ENCODE measurements around the gene ZNF135. TPM values are rescaled to one million over a fixed set of nuclear protein-coding genes. Genes with fewer than 3 reads are reported as not detected.

ZNF135 gene
- total and polyA plus RNA-seq, 2 of the 4 experiments (the other 2 are of a cell fraction) = 2.4 to 2.7 TPM

DNA sequence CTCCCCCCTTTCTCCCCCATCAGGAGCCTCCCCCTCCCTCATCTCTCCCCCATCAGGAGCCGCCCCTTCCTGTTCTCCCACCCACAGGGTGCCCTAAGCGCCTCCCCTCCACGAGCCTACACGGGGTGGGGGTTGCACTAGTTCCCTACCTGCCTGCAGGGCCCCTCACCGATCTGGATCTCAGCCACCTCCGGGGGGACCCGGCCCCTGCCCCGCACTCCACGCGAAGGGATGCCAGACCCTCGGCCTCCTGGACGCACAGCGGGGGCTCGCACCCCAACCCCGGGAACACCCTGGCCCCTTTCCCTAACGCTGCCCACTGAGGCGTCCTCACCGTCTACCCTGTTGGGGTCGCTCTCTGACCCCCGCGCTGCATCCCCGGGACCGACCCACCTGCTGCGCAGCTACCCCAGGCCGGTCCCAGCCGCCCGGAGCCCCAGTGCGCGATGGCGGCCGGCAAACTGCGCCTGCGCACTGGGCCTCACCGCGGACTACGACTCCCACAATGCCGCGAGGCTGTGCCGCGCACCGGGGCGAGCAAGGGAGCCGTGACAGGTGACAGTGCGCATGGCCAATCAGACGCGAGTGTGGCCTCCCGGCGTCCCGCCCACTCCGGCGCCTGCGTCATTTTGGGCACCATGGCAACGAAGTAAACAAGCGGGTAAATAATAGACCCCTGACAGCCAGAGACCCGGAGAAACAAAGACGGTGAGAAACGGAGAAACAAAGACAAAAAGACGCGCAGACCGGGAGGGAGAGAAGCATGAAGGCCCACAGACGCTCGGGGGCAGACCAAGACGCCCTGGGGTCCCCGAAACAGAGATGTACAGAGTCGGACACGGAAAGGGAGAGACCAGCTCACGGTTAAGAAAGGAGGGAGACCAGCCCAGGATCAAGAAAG, 38.9 kb downstream of the ZNF135 start, which contains the start of gene ZSCAN18:
Gene ZSCAN18 (minus strand): TSS at position 451 of the 901 bp plus-strand sequence. CDS start 7,964 bp downstream, outside the sequence.
- H3K23ac ChIP-seq (ENCODE audit: low read depth, low read length) = no peak within 1 kb of the TSS; the same call in 1 of the 2 replicates
- DNase-seq = peak; percentile 86
- WGBS, 2 experiments (ENCODE audit: extremely low coverage in 2 of 2, insufficient read length in 1 of 2) = 2% methylated on average over 36 of the region's 67 CpGs; no CpG with 5 or more reads in 1 of the 2 experiments
- peak within 1 kb of the TSS; percentile 65 for H4K5ac ChIP-seq (ENCODE audit: low read depth, low read length)
- no peak within 1 kb of the TSS for H2BK20ac ChIP-seq (ENCODE audit: low read depth, low read length)
- no peak within 1 kb of the TSS for H4K91ac ChIP-seq (ENCODE audit: insufficient read depth, low read depth, low read length)
- peak within 1 kb of the TSS; percentile 87 for H2AK9ac ChIP-seq (replicated peaks; ENCODE audit: low read depth, low read length, poor library complexity)
- no peak within 1 kb of the TSS for H3K18ac ChIP-seq (ENCODE audit: low read depth, low read length)
- dilution Hi-C loops (cut with HindIII; ENCODE audit: low sequenced_read_pairs, unreplicated experiment) (no loop called here), intact Hi-C loops (cut with micrococcal nuclease) (no loop called here), in situ Hi-C loops (cut with MboI; ENCODE audit: low sequenced_read_pairs) (no loop called here)
- no peak within 1 kb of the TSS for H2BK15ac ChIP-seq (ENCODE audit: low read depth, low read length)
- H3K9me3 ChIP-seq (ENCODE audit: control insufficient read depth, insufficient read depth, low read length) = peaks cover 46% of the 10 kb centered on the region
- no peaks in the 10 kb centered on the region for H3K4me1 ChIP-seq (ENCODE audit: control insufficient read depth, insufficient read depth, low read length)
- no peak within 1 kb of the TSS for H2BK120ac ChIP-seq (ENCODE audit: low read depth, low read length)
- H3K14ac ChIP-seq (replicated peaks; ENCODE audit: low read depth, low read length) = peak within 1 kb of the TSS; percentile 83; the same call in 1 of the 2 replicates
- peak within 1 kb of the TSS; percentile 94 for H3K4me3 ChIP-seq (ENCODE audit: insufficient read depth, low read depth, low read length)
- H3K9me1 ChIP-seq (ENCODE audit: insufficient read depth, low read length) = no peaks in the 10 kb centered on the region
- H3K79me1 ChIP-seq (ENCODE audit: low read depth in 1 of 2, low read length in 2 of 2) = no peaks in the 10 kb centered on the region
- ATAC-seq (ENCODE audit: low read depth) = peak; percentile 100
- peak within 1 kb of the TSS; percentile 82 for H3K9ac ChIP-seq (ENCODE audit: low read depth, low read length)
- TF ChIP-seq, protein P1, sequence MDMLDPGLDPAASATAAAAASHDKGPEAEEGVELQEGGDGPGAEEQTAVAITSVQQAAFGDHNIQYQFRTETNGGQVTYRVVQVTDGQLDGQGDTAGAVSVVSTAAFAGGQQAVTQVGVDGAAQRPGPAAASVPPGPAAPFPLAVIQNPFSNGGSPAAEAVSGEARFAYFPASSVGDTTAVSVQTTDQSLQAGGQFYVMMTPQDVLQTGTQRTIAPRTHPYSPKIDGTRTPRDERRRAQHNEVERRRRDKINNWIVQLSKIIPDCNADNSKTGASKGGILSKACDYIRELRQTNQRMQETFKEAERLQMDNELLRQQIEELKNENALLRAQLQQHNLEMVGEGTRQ (IDR thresholded peaks at IDR 0.05; ENCODE audit: low read depth, low read length) = peak; percentile 80
- TF ChIP-seq POLR2A (IDR thresholded peaks at IDR 0.05; ENCODE audit: low read depth, low read length) (peak; percentile 74), NFE2L2 (IDR thresholded peaks at IDR 0.05; ENCODE audit: low read depth, low read length) (no peak), FOS (IDR thresholded peaks at IDR 0.05; ENCODE audit: low read depth, low read length) (0 out of 2 replicates have a peak, but pooled peaks have one; percentile 11), MAZ (IDR thresholded peaks at IDR 0.05; ENCODE audit: borderline replicate concordance, low read depth, low read length) (peak; percentile 71; the same call in 1 of the 2 replicates)
- CTCF ChIA-PET = no interaction called here
- H4K8ac ChIP-seq (ENCODE audit: low read depth in 2 of 2, low read length in 2 of 2) = peak within 1 kb of the TSS in 1 of 2 experiments; percentile 87; a peak in 2 of 4 replicates
- peak within 1 kb of the TSS; percentile 66; the same call in 1 of the 2 replicates for H3K4ac ChIP-seq (ENCODE audit: low read depth, low read length)
- H2AK5ac ChIP-seq (ENCODE audit: low read depth, low read length) = no peak within 1 kb of the TSS
- H2BK5ac ChIP-seq (ENCODE audit: low read depth, low read length, poor library complexity, severe bottlenecking) = no peak within 1 kb of the TSS
- H3K36me3 ChIP-seq (ENCODE audit: control insufficient read depth, insufficient read depth, low read length) = peaks cover 2% of the 10 kb centered on the region; the same call in 1 of the 2 replicates
- H2AFZ ChIP-seq (replicated peaks; ENCODE audit: low read length, poor library complexity) = peak within 1 kb of the TSS; percentile 97
- no peak within 1 kb of the TSS for H3K56ac ChIP-seq (ENCODE audit: extremely low read depth, insufficient read depth, low read length)
- peak within 1 kb of the TSS; percentile 93 for H3K4me2 ChIP-seq (ENCODE audit: low read depth, low read length)
- H3K27ac ChIP-seq (ENCODE audit: insufficient read depth, low read length) = peak within 1 kb of the TSS; percentile 62
- POLR2A ChIA-PET (ENCODE audit: unreplicated experiment) = no interaction called here
- H4K20me1 ChIP-seq (ENCODE audit: insufficient read depth, low read length) = no peaks in the 10 kb centered on the region
- no peaks in the 10 kb centered on the region for H3K27me3 ChIP-seq (ENCODE audit: control insufficient read depth, insufficient read depth, low read length)
- no TSS peak for BruUV-seq (replicated peaks)
